ENCODE measurements around the gene CLDN14.

Gene CLDN14

GRCh38 chr21:36479415-36480402 is at the start of gene CLDN14:
TSS of gene CLDN14 (minus strand) at chr21:36480122. CDS start at chr21:36461695, 18,427 bp downstream.
- DNase-seq = no peak

GRCh38 chr21:36528716-36529115 is 48.8 kb upstream of the CLDN14 start:
- DNase-seq = no peak

GRCh38 chr21:36527317-36527716 is 47.4 kb upstream of the CLDN14 start:
- no peak for DNase-seq

GRCh38 chr21:36526104-36526503 is 46.2 kb upstream of the CLDN14 start:
- DNase-seq = no peak

- DNase-seq = no peak
These were observed 44.6 kb upstream of the CLDN14 start for GRCh38 chr21:36524477-36524876.

GRCh38 chr21:36522219-36522808 is 42.4 kb upstream of the CLDN14 start:
- no peak for DNase-seq

- DNase-seq = no peak
These were observed 39.1 kb upstream of the CLDN14 start for GRCh38 chr21:36518883-36519492.

GRCh38 chr21:36517366-36518075 is 37.6 kb upstream of the CLDN14 start:
- no peak for DNase-seq

- DNase-seq = no peak
These were observed 36.4 kb upstream of the CLDN14 start for GRCh38 chr21:36516281-36516680.

GRCh38 chr21:36513430-36513829 is 33.5 kb upstream of the CLDN14 start:
- no peak for DNase-seq

- no peak for DNase-seq
These were observed 33.0 kb upstream of the CLDN14 start for GRCh38 chr21:36512971-36513370.

GRCh38 chr21:36511484-36512220 is 31.7 kb upstream of the CLDN14 start:
- DNase-seq = no peak

GRCh38 chr21:36510911-36511310 is 31.0 kb upstream of the CLDN14 start:
- no peak for DNase-seq

- DNase-seq = no peak
These were observed 30.2 kb upstream of the CLDN14 start for GRCh38 chr21:36509973-36510664.

- DNase-seq = no peak
These were observed 29.0 kb upstream of the CLDN14 start for GRCh38 chr21:36508948-36509347.

- no peak for DNase-seq
These were observed 27.6 kb upstream of the CLDN14 start for GRCh38 chr21:36507397-36508018.

GRCh38 chr21:36506482-36506881 is 26.6 kb upstream of the CLDN14 start:
- no peak for DNase-seq

- no peak for DNase-seq
These were observed 24.4 kb upstream of the CLDN14 start for GRCh38 chr21:36504067-36505058.

GRCh38 chr21:36502365-36502764 is 22.4 kb upstream of the CLDN14 start:
- no peak for DNase-seq

GRCh38 chr21:36501589-36501892 is 21.6 kb upstream of the CLDN14 start:
- DNase-seq = no peak
